Kidney (tissue), 14 donors: ENCODE data around the gene KCTD15. TPM values are rescaled to one million over a fixed set of nuclear protein-coding genes. Genes with fewer than 3 reads are reported as not detected.

Source experiments
- DNase-seq, 5 donors: peaks; one replicate each; pipeline ENCODE4 v3.0.0-alpha.2; 2013 to 2020
- FAIRE-seq: peaks from 2 replicates; lab custom pipeline; 2012; peaks lifted over from hg19 to GRCh38; lab: Jason Lieb, UNC
- H3K27ac ChIP-seq, 2 donors: one replicate each; pipeline ENCODE4 v1.7.0; 2013; ENCODE audit warnings: low read depth in 2 of 2, low read length in 2 of 2, inconsistent platforms in 1 of 2
- H3K27me3 ChIP-seq: one replicate; pipeline ENCODE4 v1.7.1; 2013; ENCODE audit warnings: low read length, inconsistent platforms; ENCODE audit not compliant: control insufficient read depth, insufficient read depth
- H3K36me3 ChIP-seq, 3 donors: one replicate each; pipeline versions ENCODE4 v1.7.0 to v1.7.1; 2013; ENCODE audit warnings: low read length in 3 of 3, control low read depth in 1 of 3, inconsistent platforms in 1 of 3; ENCODE audit not compliant: insufficient read depth in 3 of 3, control insufficient read depth in 2 of 3
- H3K4me1 ChIP-seq, 3 donors: one replicate each; pipeline versions ENCODE4 v1.7.0 to v1.7.1; 2013; ENCODE audit warnings: low read length in 3 of 3, inconsistent platforms in 1 of 3, low read depth in 1 of 3; ENCODE audit not compliant: control insufficient read depth in 2 of 3, insufficient read depth in 2 of 3
- H3K4me3 ChIP-seq, 3 donors: one replicate each; pipeline versions ENCODE4 v1.7.0 to v1.8.1; 2013; ENCODE audit warnings: low read length in 3 of 3, control low read depth in 1 of 3, inconsistent platforms in 1 of 3
- H3K9ac ChIP-seq, 3 donors: one replicate each; pipeline versions ENCODE4 v1.7.0 to v1.7.1; 2013; ENCODE audit warnings: low read length in 3 of 3, control low read depth in 1 of 3, inconsistent platforms in 1 of 3
- H3K9me3 ChIP-seq, 3 donors: one replicate each; pipeline versions ENCODE4 v1.7.0 to v1.7.1; 2013; ENCODE audit warnings: low read length in 3 of 3, control low read depth in 1 of 3, inconsistent platforms in 1 of 3; ENCODE audit not compliant: control insufficient read depth in 2 of 3, insufficient read depth in 1 of 3
- intact Hi-C: fragments of 100-400 bp; cut with DNase I; formaldehyde crosslinking; loops from one replicate; pipeline ENCODE4 v1.11.1; 2022
- polyA plus RNA-seq: library from polyadenylated mRNA; stranded (reverse); fragments of 350-450 nt; fragmentation: Illumina TruSeq; extraction: RNeasy Lipid Tissue Mini Kit (QIAGEN cat#74804); gene quantifications from one replicate; pipeline ENCODE4 v1.2.3, GENCODE V29; 2014; ENCODE audit warnings: low read depth, low replicate concordance; ENCODE audit not compliant: insufficient read depth
- total RNA-seq: library from RNA; stranded (reverse); fragmentation: NEBNext Ultra II Directional; extraction: Animal tissue kit (Norgen Biotek cat#: 25700); gene quantifications from one replicate; pipeline ENCODE4 v1.2.1, GENCODE V29; 2021
- TF ChIP-seq, protein P1 (sequence below): IDR thresholded peaks from 3 replicates; pipeline ENCODE4 v1.5.1; 2012; ENCODE audit warnings: mild to moderate bottlenecking, moderate library complexity, borderline replicate concordance; ENCODE audit not compliant: insufficient read depth; ENCODE audit errors: extremely low read depth
- donor health status: control.
- donor health status: control.
- donor health status: control.
- donor health status: control.
- donor health status: control.
- donor health status: DM: yes; HTN: yes; CAD: no.
- donor health status: Normal renal cell carcinoma (clear cell type).

KCTD15 gene
- total and polyA plus RNA-seq, 2 donors from 2014 or later: 10.5 to 22.0 TPM

DNA sequence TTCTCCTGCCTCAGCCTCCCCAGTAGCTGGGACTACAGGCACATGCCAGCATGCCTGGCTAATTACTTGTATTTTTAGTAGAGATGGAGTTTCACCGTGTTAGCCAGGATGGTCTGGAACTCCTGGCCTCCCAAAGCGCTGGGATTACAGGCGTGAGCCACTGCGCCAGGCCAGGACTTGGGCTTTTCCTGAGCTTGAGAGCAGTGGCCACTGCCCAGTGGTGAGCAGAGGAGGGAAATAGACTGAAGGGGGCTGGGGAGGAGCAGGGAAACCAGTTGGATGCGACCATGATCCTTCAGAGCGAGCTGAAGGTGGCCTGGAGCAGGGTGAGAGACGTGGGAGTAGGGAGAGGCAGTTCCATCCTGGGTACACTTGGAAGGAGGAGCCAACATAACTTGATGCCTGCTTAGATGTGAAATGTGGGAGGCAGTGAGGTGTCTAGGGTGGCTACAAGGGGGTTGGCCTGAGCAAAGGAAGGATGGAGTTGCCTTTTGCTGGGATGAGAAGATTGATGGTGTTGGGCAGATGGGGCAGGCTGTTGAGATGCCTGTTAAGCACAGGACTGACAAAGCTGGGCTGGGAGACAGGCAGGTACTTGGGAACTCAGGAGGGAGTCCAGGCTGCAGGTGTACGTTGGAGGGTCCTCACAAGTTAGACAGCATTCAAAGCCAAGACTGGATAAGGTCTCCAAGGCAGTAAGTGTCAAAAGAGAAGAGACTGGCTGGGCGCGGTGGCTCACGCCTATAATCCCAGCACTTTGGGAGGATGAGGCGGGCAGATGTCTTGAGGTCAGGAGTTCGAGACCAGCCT is 31.8 kb downstream of the KCTD15 start:
- no peaks in the 10 kb centered on the region for H3K36me3 ChIP-seq
- no peaks in the 10 kb centered on the region for H3K9me3 ChIP-seq
- no peak for FAIRE-seq
- no peak overlapping the region for H3K27ac ChIP-seq
- no peaks in the 10 kb centered on the region for H3K27me3 ChIP-seq
- no peak overlapping the region for H3K4me3 ChIP-seq
- no peaks in the 10 kb centered on the region for H3K4me1 ChIP-seq
- intact Hi-C loops: no loop called here
- peak in 1 of 5 donors; percentile 11 for DNase-seq
- TF ChIP-seq, protein P1, sequence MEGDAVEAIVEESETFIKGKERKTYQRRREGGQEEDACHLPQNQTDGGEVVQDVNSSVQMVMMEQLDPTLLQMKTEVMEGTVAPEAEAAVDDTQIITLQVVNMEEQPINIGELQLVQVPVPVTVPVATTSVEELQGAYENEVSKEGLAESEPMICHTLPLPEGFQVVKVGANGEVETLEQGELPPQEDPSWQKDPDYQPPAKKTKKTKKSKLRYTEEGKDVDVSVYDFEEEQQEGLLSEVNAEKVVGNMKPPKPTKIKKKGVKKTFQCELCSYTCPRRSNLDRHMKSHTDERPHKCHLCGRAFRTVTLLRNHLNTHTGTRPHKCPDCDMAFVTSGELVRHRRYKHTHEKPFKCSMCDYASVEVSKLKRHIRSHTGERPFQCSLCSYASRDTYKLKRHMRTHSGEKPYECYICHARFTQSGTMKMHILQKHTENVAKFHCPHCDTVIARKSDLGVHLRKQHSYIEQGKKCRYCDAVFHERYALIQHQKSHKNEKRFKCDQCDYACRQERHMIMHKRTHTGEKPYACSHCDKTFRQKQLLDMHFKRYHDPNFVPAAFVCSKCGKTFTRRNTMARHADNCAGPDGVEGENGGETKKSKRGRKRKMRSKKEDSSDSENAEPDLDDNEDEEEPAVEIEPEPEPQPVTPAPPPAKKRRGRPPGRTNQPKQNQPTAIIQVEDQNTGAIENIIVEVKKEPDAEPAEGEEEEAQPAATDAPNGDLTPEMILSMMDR: no peak
- no peak overlapping the region for H3K9ac ChIP-seq

DNA sequence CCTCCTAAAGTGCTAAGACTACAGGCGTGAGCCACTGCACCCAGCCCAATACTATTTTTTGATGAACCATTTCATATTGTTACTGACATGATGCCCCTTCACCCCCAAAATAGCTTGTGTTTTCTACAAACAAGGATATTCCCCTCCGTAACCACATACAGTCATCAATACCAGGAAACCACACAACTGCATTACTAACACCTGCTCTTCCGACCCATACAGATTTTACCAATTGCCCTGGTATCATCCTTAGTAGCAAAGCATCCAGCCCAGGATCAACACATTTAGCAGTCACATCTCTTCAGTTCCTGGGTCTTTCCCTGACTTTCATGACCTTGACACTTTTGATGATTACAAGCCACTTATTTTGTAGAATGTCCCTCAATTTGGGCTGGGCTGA is 33.6 kb downstream of the KCTD15 start:
- DNase-seq (no peak), FAIRE-seq (no peak)
- Histone ChIP-seq H3K36me3 (no peaks in the 10 kb centered on the region), H3K9ac (no peak overlapping the region), H3K27ac (no peak overlapping the region), H3K27me3 (no peaks in the 10 kb centered on the region), H3K4me3 (no peak overlapping the region), H3K9me3 (no peaks in the 10 kb centered on the region), H3K4me1 (no peaks in the 10 kb centered on the region)
- TF ChIP-seq, protein P1: no peak
- intact Hi-C loops: no loop called here

DNA sequence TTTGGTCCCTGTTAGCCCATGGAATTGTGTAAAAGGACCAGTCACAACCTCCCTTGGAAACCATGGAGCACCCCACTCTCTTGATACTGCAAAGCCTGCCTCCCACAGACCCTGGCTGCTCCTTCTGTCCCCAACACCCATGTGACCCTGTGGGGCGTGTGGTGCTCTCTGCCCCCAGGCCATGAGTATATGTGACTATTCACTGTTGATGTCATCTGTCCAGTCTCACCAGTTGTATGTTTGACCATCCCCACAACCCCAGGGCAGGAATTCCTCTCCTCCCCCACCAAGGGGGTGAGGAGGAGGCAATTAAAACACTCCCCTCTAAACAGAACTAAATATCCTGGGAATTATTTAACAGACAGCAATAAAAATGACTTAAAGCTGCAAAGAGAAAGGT is 35.2 kb downstream of the KCTD15 start:
- no peak overlapping the region for H3K4me3 ChIP-seq
- no peaks in the 10 kb centered on the region for H3K9me3 ChIP-seq
- TF ChIP-seq, protein P1: no peak
- DNase-seq: peak in 2 of 5 donors; percentile 52 to 66
- no peak for FAIRE-seq
- no peaks in the 10 kb centered on the region for H3K27me3 ChIP-seq
- H3K36me3 ChIP-seq: no peaks in the 10 kb centered on the region
- H3K9ac ChIP-seq: no peak overlapping the region
- intact Hi-C loops: no loop called here
- H3K27ac ChIP-seq: no peak overlapping the region
- no peaks in the 10 kb centered on the region for H3K4me1 ChIP-seq
